Omental fat pad (tissue), 4 donors: ENCODE results near the gene SCIN. TPM values are rescaled to one million over a fixed set of nuclear protein-coding genes. Genes with fewer than 3 reads are reported as not detected.
"Not testable (repeated sequence)": the region's sequence is repeated elsewhere in the genome, so short reads cannot be mapped to it uniquely, and the experiment has no call there.

Experiments
- ATAC-seq: fragments of 150-250 bp; one replicate; pipeline ENCODE4 v1.9.1; 2016; ENCODE audit warnings: mild to moderate bottlenecking, moderate library complexity; ENCODE audit not compliant: low FRiP score
- DNase-seq: peaks from one replicate; pipeline ENCODE4 v3.0.0-alpha.2; 2019; ENCODE audit warnings: low spot score
- total RNA-seq, 4 donors: library from RNA; depleted of rRNA; stranded (reverse); fragments of >200 nt; gene quantifications; one replicate each; pipeline ENCODE4 v1.1.0, GENCODE V29; 2016
- TF ChIP-seq, protein P1 (sequence below), 3 donors: fragments of 450-650 bp; IDR thresholded peaks; one replicate each; pipeline ENCODE4 v1.5.1; 2016 to 2017; ENCODE audit warnings: antibody characterized with exemption in 3 of 3, mild to moderate bottlenecking in 3 of 3, moderate library complexity in 2 of 3

The SCIN gene
- total RNA-seq, 4 donors from 2014 or later, result 1.4 to 15.7 (median 7.9) TPM

DNA sequence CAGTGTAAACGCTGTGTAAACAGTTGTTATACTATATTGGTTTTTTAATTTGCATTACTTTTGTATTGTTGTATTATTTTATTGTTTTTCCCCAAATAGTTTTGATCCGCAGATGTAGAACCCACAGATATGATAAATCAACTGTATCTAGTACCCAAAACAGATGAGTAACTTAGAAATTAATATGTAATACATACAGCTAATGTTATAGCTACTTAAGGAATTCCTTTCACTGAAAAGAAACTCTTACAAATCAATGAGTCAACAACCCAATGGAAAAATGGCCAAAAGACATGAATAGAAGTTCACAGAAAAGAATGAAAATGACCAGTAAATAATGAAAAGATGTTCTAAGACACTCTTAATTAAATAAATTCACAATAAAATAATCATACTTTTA lies 84.6 kb downstream of the SCIN start:
- TF ChIP-seq, protein P1, sequence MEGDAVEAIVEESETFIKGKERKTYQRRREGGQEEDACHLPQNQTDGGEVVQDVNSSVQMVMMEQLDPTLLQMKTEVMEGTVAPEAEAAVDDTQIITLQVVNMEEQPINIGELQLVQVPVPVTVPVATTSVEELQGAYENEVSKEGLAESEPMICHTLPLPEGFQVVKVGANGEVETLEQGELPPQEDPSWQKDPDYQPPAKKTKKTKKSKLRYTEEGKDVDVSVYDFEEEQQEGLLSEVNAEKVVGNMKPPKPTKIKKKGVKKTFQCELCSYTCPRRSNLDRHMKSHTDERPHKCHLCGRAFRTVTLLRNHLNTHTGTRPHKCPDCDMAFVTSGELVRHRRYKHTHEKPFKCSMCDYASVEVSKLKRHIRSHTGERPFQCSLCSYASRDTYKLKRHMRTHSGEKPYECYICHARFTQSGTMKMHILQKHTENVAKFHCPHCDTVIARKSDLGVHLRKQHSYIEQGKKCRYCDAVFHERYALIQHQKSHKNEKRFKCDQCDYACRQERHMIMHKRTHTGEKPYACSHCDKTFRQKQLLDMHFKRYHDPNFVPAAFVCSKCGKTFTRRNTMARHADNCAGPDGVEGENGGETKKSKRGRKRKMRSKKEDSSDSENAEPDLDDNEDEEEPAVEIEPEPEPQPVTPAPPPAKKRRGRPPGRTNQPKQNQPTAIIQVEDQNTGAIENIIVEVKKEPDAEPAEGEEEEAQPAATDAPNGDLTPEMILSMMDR (IDR thresholded peaks at IDR 0.05), result no peak
- no peak for DNase-seq
- ATAC-seq, result no peak

DNA sequence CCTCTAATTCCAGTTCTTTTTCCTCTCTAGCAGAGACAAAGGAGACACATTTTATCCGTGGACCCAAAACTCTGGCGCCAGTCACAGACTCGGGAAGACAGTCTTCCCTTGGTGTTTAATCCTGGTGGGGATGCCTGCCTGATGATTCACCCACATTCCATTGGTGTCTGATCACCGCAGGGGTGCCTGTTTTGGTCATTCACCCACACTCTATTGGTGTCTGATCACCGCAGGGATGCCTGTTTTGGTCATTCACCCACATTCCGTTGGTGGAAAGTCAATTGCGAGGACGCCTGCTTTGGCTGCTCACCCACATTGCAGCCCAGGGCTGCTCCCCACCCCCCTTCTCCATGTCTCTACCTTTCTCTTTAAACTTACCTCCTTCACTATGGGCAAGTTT lies 89.9 kb downstream of the SCIN start:
- not testable (repeated sequence) for DNase-seq, ATAC-seq

DNA sequence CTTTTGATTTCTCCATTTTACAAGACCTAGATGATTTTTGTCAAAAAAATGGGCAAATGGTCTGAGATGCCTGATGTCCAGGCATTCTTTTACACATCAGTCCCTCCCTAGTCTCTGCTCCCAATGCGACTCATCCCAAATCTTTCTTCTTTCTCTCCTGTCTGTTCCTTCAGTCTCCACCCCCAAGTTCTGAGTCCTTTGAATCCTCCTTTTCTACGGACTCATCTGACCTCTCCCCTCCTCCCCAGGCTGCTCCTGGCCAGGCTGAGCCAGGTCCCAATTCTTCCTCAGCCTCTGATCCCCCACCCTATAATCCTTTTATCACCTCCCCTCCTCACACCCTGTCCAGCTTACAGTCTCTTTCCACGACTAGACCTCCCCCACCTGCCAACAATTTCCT lies 90.5 kb downstream of the SCIN start:
- ATAC-seq, DNase-seq: not testable (repeated sequence)

DNA sequence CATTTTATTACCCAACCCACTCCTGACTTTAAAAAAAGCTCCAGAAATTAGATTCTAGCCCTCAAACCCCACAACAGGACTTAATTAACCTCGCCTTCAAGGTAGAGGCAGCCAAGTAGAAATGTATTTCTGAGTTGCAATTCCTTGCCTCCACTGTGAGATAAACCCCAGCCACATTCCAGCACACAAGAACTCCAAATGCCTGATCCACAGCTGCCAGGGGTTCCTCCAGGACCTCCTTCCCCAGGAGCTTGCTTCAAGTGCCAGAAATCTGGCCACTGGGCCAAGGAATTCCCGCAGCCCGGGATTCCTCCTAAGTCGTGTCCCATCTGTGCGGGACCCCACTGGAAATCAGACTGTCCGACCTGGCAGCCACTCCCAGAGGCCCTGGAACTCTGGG lies 91.1 kb downstream of the SCIN start:
- no peak for ATAC-seq
- no peak for DNase-seq
- TF ChIP-seq, protein P1 (IDR thresholded peaks at IDR 0.05), result no peak

DNA sequence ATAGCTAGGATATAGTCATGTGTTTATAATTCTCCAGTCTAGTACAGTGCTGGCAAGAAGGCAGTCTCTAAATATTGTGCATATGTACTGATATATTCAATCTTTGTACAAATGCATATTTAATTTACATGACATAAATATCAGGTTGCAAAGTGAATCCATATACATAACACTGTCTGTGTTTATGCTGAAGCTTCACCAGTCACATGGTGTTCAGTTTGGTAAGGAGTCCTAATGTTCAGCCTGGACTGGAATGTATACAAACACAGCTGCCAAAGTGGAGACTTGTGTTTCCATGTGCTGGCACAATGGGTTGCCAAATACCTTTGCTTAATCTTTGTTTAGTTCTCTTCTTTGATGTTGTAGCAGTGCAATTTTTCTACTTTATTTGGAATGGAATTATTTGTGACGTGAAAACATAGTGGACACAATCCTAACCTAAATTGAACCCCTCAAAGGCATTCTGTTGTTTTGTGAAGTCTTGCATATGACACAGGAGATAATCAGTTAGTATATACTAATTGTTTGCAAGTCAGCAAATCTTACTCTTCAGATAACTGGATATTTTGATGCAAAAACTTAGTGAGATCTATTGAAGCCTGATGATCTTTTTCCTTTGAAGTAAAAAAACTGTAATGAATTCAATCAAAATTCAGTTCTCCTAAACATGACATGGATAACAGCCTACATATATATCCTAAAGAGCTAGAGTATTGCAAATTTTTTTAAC lies 99.6 kb downstream of the SCIN start:
- ATAC-seq (no peak), DNase-seq (no peak)
- TF ChIP-seq, protein P1 (IDR thresholded peaks at IDR 0.05), result no peak

DNA sequence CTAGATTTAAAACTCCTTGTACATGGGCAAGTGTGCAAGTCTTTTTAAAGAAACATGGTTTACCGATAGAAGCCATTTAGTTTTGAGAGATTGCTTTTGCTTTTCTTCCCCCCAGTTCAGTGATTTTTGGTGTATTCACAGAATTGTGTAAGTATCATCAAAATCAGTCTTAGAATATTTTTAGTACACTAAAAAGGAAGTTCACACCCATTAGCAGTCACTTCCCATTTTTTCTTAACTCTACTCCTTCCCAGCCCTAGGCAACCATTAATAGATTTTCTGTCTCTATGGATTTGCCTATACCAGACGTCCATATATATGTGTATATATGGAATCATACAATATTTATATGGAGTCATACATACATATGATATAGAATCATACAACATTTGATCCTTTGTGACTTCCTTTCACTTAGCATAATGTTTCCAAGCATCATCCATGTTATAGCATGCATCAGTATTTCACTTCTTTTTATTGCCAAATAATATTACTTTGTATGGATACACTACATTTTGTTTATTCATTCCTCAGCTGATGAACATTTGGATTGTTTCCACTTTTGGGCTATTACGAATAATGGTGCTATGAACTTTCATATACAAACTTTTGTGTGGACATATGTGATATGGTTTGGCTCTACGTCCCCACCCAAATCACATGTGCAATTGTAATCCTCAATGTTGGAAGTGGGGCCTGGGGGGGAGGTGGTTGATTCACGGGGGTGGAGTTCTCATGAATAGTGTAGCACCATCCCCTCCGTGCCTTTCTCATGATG lies 100.4 kb downstream of the SCIN start:
- TF ChIP-seq, protein P1 (IDR thresholded peaks at IDR 0.05), result no peak
- ATAC-seq, result no peak
- no peak for DNase-seq

DNA sequence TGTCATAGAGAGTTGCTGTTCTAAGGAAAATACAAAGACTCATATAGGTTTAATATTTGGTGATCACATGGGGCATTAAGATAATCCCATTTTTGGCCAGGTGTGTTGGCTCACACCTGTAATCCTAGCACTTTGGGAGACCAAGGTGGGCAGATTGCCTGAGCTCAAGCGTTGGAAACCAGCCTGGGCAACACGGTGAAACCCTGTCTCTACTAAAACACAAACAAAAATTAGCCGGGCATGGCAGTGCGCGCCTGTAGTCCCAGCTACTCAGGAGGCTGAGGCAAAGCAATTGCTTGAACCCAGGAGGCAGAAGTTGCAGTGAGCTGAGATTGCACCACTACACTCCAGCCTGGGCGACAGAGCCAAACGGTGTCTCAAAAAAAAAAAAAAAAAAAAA lies 102.9 kb downstream of the SCIN start:
- not testable (repeated sequence) for ATAC-seq, DNase-seq

DNA sequence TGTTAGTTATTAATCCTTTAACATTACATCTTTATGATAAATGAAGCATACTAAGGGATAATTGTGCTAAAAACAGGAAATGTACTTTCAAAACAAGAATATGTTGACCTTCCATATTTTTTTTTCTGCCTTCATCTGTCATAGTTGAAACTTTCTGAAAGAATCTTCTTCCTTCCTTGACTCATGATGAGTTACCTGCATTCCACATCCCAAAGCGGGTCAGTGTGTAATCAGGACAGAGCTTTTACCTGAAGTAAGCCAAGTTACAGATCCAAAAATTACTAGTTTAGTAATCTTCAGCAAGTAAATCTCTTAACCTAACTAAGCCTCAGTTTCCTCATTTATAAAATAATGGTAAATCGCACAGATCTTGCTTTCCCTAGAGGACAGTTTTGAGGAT lies 103.5 kb downstream of the SCIN start:
- ATAC-seq (no peak), DNase-seq (no peak)
- TF ChIP-seq, protein P1 (IDR thresholded peaks at IDR 0.05), result no peak
